Measurements from ENCODE around the gene TMEM184A. TPM values are rescaled to one million over a fixed set of nuclear protein-coding genes. Genes with fewer than 3 reads are reported as not detected.
A peak's percentile ranks its signal among the peaks of the same experiment; 100 is the strongest.
"Not testable (repeated sequence)": the region's sequence is repeated elsewhere in the genome, so short reads cannot be mapped to it uniquely, and the experiment has no call there.

The TMEM184A gene
- total RNA-seq, 1 donor from 2014 or later, result 7.7 TPM

DNA sequence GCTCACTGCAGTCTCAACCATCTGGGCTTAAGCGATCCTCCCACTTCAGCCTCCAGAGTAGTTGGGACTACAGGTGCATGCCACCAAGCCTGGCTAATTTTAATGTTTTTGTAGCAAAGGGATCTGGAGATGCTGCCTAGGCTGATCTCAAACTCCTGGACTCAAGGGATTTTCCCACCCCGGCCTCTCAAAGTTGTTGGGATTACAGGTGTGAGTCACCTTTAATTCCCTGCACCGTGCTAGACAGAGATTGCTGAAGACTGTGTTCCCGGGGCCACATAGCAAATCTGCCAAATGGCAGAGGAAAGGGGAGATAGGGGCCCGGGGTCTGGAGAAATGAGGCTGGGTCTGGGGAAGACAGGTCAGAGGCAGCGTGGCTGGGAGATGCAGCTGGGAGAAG is 34.5 kb upstream of the TMEM184A start:
- no peak for DNase-seq

GRCh38 chr7:1588978-1589377 is 33.0 kb upstream of the TMEM184A start:
- DNase-seq, result no peak

- no peak for DNase-seq
Observed at GRCh38 chr7:1587738-1588137, 31.7 kb upstream of the TMEM184A start.

DNA sequence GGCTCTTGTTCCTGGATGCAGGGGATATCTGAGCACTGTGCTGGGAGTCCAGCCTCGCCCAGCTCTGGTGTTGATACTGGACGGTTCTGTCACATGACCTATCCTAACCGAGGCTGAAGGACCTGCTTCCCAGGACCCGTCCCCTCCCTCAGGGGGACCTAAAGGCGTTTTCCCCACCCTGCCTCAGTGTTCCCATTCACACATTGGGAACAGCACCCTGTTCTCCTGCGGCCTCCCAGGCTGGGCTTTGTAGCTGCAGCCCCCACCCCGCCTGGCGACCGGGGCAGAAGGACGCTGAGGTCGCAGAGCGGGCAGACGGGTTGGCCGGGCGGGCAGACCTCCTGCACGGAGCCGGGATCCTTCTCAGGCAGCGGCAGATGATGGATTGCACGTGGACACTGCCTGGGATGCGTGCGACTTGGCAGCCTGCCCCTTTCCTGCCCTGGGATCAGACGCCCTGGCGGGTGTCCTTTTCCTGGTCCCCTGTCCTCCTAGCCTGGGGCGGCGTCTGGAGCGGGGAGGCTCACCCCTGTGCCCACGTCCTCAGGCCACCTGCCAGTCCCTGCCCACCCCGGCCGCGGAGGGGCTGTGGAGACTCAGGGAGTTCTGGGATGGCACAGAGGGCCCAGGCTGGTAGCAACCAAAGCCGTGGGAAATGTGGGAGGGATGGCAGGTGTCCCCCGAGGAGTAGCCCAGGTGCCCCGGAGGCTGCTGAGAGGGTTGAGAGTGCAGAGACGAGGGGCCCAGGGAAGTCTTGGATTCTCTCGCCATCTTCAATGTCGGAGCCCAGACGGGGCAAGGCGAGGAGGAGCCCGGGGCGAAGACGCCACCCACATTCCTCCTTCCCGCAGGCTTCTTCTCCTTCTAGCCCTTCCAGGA is 31.1 kb upstream of the TMEM184A start:
- no peak for DNase-seq

GRCh38 chr7:1586126-1586826 is 30.3 kb upstream of the TMEM184A start:
- DNase-seq, result no peak

- DNase-seq, result no peak
Observed at GRCh38 chr7:1585142-1585981, 29.4 kb upstream of the TMEM184A start.

DNA sequence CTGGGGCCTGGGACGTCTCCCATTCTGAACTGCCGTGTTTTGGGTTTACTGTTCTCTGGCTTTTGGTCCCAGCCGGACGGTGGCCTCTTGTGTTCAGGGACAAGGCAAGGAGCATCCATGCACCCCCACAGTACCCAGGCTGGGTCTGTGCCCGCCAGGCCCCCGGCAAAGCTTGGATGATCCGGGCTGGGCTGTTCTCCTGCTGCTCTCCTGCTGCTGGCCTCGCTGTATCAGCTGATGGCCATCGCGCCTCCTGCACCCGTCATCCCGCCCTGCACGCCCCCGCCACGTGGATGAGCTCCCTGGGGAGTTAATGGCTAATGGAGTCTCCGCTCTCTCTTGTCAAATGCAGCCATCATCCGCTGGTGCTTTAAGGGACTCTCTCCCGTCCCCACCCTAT is 28.7 kb upstream of the TMEM184A start:
- DNase-seq, result no peak

DNA sequence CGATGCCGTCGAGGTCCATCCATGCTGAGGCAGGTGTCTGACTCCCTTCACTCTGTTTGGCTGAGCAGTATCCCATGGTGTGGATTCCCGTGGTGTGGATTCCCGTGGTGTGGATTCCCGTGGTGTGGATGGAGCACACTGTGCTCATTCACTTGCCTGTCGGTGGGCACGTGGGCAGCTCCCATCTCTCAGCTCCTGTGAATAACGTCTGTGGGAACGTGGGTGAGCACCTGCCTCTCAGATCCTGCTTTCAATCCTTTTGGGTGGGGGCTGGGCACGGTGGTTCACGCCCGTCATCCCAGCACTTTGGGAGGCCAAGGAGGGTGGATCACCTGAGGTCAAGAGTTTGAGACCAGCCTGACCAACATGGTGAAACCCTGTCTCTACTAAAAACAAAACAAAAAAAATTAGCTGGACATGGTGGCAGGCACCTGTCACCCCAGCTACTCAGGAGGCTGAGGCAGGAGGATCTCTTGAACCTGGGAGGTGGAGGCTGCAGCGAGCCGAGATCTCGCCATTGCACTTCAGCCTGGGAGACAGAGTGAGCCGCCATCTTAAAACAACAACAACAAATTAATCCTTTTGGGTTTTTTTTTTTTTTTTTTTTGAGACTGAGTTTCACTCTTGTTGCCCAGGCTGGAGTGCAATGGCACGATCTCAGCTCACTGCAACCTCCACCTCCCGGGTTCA is 27.4 kb upstream of the TMEM184A start:
- not testable (repeated sequence) for DNase-seq

DNA sequence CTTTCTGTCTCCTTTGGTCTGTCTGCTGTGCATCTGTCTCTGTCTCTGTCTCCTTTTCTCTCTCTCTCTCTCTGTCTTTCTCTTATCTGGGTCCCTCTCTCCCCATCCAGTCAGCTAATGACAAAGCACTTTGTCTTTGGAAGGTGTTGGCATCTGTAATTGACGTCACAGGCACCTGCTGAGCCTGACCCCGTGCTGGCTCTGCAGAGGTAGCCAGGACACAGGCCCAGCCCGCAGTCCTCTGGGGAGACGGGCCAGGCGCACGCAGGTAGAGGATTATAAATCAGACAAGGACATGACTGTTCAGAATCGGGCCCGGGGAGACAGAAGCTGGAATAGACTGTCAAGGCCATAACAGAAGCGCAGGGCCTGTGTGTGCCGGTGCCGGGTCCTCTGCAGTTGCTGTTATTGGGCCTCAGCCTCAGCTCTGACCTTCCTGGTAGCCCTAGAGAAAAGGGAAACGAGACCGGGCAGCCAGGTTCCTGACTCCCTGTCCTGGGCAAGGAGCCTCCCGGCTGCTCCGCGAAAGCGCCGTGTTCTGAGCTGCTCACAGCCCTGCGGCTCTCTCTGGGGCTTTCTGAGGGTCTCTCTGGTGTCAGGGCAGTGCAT is 24.5 kb upstream of the TMEM184A start:
- DNase-seq, result no peak

DNA sequence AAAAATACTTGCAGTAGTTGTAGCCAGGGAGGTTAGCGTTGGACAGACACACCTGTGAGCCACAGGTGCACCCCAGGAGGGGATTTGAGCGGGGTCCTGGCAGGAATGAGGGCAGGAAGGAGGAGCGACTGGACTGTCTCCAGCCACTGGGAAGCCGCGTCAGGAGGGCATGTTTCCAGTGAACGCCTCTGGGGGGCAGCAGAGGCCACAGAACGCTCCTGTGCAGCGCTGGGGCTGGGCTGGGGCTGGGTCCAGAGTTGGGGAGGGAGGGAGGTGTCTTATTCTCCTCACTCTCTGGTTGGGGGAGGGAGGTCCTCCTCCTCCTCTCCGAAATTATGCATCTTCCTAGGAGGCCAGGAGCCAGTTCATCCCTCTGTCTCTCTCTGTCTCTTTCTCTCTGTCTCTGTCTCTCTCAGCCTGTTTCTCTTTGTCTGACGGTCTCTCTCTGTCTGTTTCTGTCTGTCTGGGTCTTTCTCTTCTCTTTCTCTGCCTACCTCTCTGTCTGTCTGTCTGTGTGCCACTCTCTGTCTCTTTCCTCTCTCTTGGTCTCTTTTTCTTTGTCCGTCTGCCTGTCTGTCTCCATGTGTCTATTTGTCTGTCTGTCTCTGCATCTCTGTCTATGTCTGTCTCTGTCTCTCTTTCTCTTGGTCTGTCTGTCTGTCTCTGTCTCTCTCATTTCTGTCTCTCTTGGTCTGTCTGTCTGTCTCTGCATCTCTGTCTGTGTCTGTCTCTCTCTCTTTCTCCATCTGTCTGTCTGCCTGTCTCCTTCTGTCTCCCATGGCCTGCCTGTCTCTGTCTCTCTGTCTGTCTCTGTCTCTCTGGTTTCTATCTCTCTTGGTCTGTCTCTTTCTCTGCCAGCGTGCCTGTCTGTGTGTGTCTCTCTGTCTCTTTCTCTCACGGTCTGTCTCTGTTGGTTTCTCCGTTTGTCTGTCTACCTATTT is 23.7 kb upstream of the TMEM184A start:
- peak; percentile 49 for DNase-seq

DNA sequence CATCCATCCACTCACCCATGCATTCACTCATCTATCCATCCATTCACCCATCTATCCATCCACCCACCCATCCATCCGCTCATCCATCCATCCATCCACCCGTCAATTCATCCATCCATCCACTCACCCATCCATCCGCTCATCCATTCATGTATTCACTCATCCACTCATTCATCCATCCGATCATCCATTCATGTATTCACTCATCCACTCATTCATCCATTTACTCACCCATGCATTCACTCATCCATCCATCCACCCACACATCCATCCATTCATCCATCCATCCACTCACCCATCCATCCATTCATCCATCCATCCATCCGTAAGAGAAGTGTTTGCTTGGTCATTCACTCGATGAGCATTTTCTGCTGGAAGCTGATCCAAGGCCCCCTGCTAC is 22.5 kb upstream of the TMEM184A start:
- no peak for DNase-seq

DNA sequence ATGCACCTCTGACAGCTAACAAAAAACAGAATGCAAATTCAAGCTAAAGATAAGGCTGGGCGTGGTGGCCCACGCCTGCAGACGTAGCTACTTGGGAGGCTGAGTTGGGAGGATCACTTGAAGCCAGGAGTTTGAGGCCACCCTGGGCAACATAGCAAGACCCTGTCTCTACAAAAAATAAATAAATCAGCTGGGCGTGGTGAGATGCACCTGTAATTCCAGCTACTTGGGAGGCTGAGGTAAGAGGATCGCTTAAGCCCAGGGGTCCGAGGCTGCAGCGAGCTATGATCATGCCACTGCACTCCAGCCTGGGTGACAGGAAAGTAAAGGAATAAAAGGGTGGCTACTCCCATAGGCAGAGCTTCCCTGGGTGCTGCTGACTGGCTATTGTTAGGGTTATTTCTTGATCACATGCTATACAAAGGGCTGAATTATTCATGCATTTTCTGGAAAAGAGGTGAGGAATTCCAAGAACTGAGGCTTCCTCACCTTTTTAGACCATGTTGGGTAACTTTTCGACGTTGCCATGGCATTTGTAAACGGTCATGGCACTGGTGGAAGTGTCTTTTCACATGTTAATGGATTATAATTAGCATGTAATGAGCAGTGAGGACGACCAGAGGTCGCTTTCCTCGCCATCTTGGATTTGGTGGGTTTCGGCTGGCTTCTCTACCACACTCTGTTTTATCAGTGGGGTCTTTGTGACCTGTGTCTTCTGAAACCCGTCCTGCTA is 20.7 kb upstream of the TMEM184A start:
- DNase-seq, result no peak

DNA sequence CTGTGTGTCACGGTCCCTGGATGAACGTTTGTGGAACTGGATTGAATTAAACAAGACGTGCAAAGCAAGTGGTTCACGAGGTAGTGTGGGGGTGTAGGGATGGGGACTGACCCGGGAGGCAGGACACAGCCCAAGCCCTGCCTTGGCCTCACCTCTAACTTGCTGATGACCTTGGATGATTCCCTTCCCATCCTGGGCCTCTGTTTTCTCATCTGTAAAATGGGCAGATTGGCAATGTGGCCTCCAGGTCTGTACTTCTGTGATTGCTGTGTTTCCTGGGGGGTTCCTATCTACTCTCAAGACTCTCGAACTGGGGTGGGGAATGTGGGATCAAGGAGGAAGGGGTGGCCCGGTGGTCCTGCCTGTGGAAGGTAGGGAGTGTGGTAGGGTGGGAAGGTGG is 19.8 kb upstream of the TMEM184A start:
- DNase-seq, result no peak

DNA sequence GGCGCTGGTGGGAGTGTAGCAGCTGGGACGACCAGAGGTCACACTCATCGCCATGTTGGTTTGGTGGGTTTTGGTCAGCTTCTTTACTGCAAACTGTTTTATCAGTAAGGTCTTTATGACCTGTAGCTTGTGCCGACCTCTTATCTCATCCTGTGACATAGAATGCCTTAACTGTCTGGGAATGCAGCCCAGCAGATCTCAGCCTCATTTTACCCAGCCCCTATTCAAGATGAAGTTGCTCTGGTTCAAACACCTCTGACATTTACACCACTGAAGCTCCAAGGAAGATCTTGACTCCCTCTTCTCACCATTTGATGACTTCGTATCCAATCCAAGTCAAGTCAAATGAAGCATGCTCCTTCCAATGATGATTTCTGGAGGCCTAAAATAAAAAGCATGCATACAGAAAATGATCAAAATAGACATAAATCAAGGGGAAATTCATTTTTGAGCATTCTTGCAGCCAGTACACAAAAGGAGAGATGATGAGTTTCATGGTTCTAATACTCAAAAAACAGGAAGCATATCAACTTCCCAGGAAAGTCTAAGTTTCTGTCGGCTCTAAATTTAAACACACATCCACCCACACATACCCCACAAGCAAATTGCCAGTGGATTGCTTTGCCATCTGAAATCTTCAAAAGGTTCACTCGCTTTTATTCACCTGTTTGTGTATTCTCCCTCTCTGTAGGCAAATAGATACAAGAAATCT is 16.3 kb upstream of the TMEM184A start:
- DNase-seq, result no peak

DNA sequence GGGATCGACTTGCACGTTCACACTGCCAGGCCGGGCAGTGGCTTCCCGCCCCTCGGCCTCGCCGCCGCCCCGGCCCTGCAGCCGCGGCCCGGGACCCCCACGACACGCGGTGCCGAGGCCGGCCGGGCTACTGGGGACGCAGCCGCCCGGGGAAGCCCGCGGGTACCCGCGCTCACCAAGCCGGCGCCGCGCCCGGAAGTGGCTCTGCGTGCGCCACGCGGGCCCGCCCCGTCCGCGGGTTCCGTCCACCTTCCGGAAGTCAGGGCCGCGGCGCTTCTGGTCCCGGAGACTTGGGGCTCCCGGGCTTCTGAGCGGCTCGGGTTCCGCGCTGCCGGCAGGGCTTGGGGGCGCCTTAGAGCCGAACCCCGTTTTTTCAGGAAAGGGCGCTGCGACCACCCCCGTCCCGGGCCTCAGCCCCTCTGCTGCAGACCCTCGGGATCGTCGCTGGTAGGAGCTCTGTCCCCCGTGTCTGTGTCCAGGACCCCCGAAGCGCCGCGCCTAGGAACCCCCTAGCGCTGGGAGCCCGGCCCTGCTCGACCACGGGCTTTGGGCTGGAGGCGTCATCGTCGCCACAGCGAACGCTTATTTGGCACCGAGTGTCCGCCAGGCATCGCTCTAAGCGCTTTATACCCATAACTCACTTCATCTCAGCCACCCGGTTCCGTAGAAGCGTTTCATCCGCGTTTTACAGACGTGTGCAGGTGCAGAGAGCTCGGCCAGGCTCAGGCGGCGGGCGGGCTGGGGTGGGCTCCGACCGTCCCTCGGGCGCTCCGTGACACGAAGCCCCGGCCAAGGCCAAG is 14.0 kb upstream of the TMEM184A start, which contains the start of gene PSMG3:
Gene PSMG3, minus strand, starts transcription at position 200 of the 800 bp plus-strand sequence. CDS start 693 bp downstream, outside the sequence.
- peak; percentile 84 for DNase-seq

DNA sequence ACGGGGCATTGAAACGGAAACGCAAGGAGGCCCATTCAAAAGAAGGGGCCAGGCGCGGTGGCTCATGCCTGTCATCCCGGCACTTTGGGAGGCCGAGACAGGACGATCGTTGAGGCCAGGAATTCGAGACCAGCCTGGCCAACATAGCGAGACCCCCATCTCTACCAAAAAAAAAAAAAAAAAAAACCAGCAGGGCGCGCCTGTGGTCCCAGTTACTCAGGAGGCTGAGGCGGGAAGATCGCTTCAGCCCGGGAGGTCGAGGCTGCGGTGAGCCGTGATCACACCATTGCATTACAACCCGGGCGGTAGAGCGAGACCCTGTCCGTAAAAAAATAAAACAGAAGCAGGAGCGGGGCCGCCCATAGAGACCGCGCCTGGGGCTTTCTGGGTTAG is 13.4 kb upstream of the TMEM184A start:
- no peak for DNase-seq

DNA sequence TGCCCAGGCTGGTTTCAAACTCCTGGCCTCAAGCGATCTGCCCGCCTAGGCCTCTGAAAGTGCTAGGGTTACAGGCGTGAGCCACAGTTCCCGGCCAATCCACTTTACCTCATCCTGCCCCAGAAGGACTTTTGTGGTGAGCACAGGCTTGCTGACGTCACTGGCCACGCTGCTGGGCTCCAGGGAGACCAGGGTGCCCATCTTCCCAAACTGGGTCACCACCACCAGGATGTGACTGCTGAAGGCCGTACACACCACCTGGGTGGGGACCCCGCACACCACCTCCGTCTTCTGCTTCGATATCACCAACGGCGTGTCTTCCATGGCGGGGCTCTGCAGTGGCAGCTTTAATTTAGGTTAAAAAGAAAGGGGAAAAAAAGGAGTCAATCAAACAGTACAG is 13.0 kb upstream of the TMEM184A start:
- DNase-seq, result no peak

DNA sequence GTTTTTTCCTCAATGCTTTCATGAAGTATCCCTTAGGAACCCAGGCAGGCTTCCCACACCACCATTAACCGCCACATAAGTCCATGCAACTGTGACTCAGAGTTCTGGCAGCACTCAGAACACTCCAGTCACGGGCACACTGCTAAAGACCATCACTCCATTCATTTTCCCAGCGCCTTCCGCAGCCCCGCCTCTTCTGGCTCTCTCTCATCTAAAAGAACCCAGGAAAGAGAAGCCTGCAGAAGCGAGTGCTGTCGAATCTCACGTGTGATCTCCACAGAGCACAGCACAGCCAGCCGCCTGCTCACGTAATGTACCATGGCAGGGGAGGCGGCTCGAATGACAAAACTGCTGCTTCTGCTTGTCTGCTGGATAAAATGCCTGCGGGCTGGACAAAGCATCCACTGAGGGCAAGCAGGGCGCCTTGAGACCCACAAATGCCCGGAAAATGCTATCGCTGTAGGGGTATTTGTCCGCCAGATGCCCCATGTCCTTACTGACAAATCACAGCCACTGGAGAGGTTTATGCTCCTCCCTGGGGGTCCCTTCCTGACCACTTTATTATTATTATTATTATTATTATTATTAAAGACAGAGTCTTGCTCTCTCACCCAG is 12.0 kb upstream of the TMEM184A start:
- no peak for DNase-seq
